K562 (cell line): ENCODE data around the gene ACO2. TPM values are rescaled to one million over a fixed set of nuclear protein-coding genes. Genes with fewer than 3 reads are reported as not detected.

Source experiments
- CEBPG ChIP-seq, 3 experiments: fragments of 200-800 bp in 1 of 3; sonication (Bioruptor generic) in 1 of 3; sonication (generic) in 1 of 3; formaldehyde crosslinking in 1 of 3; IDR thresholded peaks in 2 of 3; conservative IDR thresholded peaks in 1 of 3; 2 replicates each; pipeline versions ENCODE4 v1.6.1 to v1.8.0; 2016 to 2022; ENCODE audit warnings: missing compliant biosample characterization in 2 of 3, missing genetic modification characterization in 2 of 3, mild to moderate bottlenecking in 1 of 3, missing genetic modification reagents in 1 of 3
- CHD2 ChIP-seq: IDR thresholded peaks from 2 replicates; pipeline ENCODE4 v1.6.1; 2011; ENCODE audit warnings: low read depth, low read length
- GTF2E2 ChIP-seq: fragments of 200-800 bp; sonication (Bioruptor generic); IDR thresholded peaks from 2 replicates; pipeline ENCODE4 v1.6.1; 2016; ENCODE audit warnings: missing genetic modification characterization, missing compliant biosample characterization
- JUND ChIP-seq, 2 experiments: IDR thresholded peaks; 2 replicates in 1 of 2; 3 replicates in 1 of 2; pipeline ENCODE4 v1.6.1; 2011; ENCODE audit warnings: borderline replicate concordance in 2 of 2, low read depth in 2 of 2, low read length in 2 of 2, improper control_type of control experiment in 1 of 2, missing biosample characterization in 1 of 2, missing genetic modification characterization in 1 of 2, missing genetic modification reagents in 1 of 2
- MEIS2 ChIP-seq: fragments of 450-650 bp; IDR thresholded peaks from 2 replicates; pipeline ENCODE4 v1.6.1; 2014; ENCODE audit warnings: mild to moderate bottlenecking; ENCODE audit not compliant: partially characterized antibody
- MGA ChIP-seq: fragments of 450-650 bp; IDR thresholded peaks from 2 replicates; pipeline ENCODE4 v1.6.1; 2016; ENCODE audit warnings: mild to moderate bottlenecking, moderate library complexity
- OTX1 ChIP-seq: fragments of 450-650 bp; formaldehyde crosslinking; IDR thresholded peaks from 2 replicates; pipeline ENCODE4 v1.4.0; 2022; ENCODE audit warnings: mild to moderate bottlenecking
- SMARCE1 ChIP-seq: fragments of 450-650 bp; IDR thresholded peaks from 2 replicates; pipeline ENCODE4 v1.7.1; 2016; ENCODE audit warnings: mild to moderate bottlenecking
- TFAP4 ChIP-seq: sonication (generic); formaldehyde crosslinking; IDR thresholded peaks from 2 replicates; pipeline ENCODE4 v1.8.0; 2022; ENCODE audit warnings: missing genetic modification reagents, mild to moderate bottlenecking, moderate library complexity, borderline replicate concordance
- THAP12 ChIP-seq: fragments of 250-450 bp; sonication (Bioruptor Pico); IDR thresholded peaks from 2 replicates; pipeline ENCODE4 v1.9.0; 2021; ENCODE audit warnings: mild to moderate bottlenecking, inconsistent platforms
- ZNF121 ChIP-seq: sonication (generic); formaldehyde crosslinking; conservative IDR thresholded peaks from 2 replicates; pipeline ENCODE4 v1.8.0; 2022; ENCODE audit warnings: missing genetic modification reagents
- polyA plus RNA-seq, 8 experiments: library from polyadenylated mRNA; depleted of rRNA in 4 of 8; stranded (reverse) in 5 of 8; unstranded in 3 of 8; fragments of >200 nt; fragmentation: Nextera tagmentation in 2 of 8; fragmentation: Illumina TruSeq in 1 of 8; extraction: Ambion mirVana in 2 of 8; extraction: Trizol in 1 of 8; gene quantifications; 2 replicates each; pipeline versions ENCODE4 v1.2.1 to v1.2.3, GENCODE V29; 2011 to 2014; ENCODE audit warnings: inconsistent platforms in 1 of 8, missing spikeins in 1 of 8
- total RNA-seq, 7 experiments: library from RNA; depleted of rRNA in 6 of 7; stranded (reverse); fragments of >200 nt in 6 of 7; fragmentation: Illumina TruSeq in 2 of 7; extraction: Trizol in 2 of 7; gene quantifications; 2 replicates each; pipeline versions ENCODE4 v1.2.1 to v1.2.3, GENCODE V29; 2011 to 2021; ENCODE audit warnings: low replicate concordance in 1 of 7

ACO2 gene
- total and polyA plus RNA-seq, 9 of the 15 experiments (the other 6 are each of a cell fraction or from before 2014, with no cell fraction given) = 16.2 to 119 (median 43.2) TPM

GRCh38 chr22:41512421-41513194 is 43.7 kb downstream of the ACO2 start (continued):
- TF ChIP-seq MGA (peak; percentile 57), CEBPG (CRISPR knock-in tag; IDR thresholded peaks at IDR 0.05) (no peak), CEBPG (tag; conservative IDR thresholded peaks at IDR 0.05 in 1 of 2, IDR thresholded peaks at IDR 0.05 in 1 of 2) (no peak), GTF2E2 (tag) (no peak), SMARCE1 (peak; percentile 33; the same call in 1 of the 2 replicates), MEIS2 (peak; percentile 48), OTX1 (CRISPR knock-in tag) (no peak), JUND (IDR thresholded peaks at IDR 0.05; ENCODE audit: borderline replicate concordance, low read depth, low read length) (peak; percentile 50; the same call in 1 of the 2 replicates), JUND (tag; IDR thresholded peaks at IDR 0.05; ENCODE audit: borderline replicate concordance, low read depth, low read length) (no peak; the same call in 2 of the 3 replicates), ZNF121 (CRISPR knock-in tag) (peak; percentile 46), THAP12 (CRISPR knock-in tag) (no peak), CHD2 (peak; percentile 43; the same call in 1 of the 2 replicates), TFAP4 (peak; percentile 41; the same call in 1 of the 2 replicates)
